Activated T-cell treated with anti-CD3 and anti-CD28 coated beads, Interleukin-2, amount 50 U/mL, for 48 hours (primary cell): ENCODE measurements around the gene INKA2.
A peak's percentile ranks its signal among the peaks of the same experiment; 100 is the strongest.

Source experiments
- DNase-seq, 2 experiments: peaks; one replicate each; pipeline ENCODE4 v3.0.0-alpha.2; 2020

INKA2 gene

DNA sequence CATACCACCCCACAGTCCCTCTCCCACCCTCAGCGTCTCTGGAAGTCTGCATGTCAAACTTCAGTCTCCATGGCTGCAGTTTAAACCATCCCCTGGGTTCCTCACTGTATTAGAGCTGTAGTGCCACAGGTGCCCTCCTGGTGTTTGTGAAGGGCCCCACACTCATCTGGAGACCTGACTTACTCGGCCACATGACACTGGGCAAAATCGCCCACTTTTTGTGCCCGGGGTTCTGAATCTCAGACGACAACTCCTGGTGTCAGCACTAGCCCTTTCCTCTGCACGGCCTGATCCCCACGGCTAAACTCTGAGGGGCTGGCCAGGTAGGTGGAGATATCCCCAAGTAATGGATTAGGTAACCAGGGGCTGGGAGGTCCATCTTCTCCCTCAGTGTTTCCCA lies 6.5 kb downstream of the INKA2 start:
- DNase-seq = peak in 1 of 2 experiments; percentile 6

DNA sequence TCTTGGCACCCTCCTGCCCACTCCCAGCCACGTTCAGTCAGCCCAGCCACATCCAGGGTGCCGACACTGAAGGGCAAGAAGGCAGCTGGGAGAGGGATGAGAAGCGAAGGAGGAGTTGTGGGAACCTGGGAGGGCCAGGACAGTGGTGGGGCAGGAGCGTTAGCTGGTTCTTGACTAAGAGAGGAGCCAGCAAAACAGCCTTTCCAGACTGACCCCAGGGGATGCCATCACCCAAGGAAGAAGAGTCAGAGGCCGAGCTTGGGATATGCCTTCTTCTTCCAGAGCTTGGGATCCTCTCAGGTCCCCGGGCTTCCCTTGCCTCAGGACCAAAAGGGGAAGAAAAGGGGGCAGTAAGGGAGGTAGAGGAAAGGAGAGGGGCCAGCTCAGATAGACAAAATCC lies 7.2 kb downstream of the INKA2 start:
- DNase-seq = peak in 1 of 2 experiments; percentile 7

DNA sequence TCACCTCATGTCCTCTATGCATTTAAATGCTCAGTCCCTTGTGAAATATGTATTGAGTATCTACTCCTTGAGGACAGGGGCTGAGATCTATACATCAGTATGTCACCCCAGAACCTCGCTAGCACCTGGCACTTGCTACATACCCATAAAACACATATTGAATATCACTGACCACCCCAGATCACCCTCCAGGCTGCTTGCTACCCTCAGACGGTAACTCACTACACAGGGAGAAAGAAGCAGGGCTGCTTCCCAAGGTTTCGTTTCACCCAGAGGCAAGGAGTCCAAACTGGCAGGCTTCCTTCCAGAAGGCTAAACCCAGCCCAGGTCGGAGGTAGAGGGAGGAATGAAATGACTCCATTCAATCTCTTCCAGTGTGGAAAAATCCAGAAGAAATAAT lies 8.5 kb downstream of the INKA2 start:
- peak in 1 of 2 experiments; percentile 5 for DNase-seq

GRCh38 chr1:111729946-111730681 lies 9.1 kb downstream of the INKA2 start:
- DNase-seq = peak in 1 of 2 experiments; percentile 15

DNA sequence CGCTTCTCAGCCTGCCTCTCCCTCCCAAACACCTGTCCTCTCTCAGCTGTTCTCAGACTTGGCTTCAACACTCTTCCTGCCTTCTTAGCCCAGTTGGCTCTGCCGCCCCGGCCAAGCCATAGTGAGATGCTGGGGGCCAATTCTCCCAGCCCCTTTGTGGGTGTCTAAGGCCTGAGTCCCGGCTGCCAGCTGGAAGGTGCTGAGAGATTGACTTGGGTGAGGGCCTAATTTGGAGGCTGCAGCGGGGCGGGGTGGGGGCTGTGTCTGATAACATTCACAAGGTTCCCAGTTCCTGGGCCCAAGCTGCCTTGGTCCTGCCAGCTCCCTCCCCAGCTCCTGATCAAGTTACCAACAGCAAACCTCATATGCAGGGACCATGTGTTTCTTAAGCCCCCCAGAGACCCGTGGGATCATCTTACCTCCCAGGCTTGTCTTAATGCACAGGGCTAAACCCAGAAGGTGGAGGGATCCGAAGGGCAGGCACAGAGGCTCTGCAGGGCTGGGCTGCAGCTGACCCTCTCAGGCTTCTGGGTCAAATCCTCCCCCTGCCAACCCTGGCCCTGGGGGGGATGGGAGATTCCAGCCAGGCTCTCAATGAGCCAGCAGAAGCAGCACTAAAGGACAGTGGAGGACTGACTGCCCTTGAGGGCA lies 9.8 kb downstream of the INKA2 start:
- DNase-seq = peak in 1 of 2 experiments; percentile 10

GRCh38 chr1:111727056-111727455 lies 12.1 kb downstream of the INKA2 start:
- DNase-seq = peak in 1 of 2 experiments; percentile 10

DNA sequence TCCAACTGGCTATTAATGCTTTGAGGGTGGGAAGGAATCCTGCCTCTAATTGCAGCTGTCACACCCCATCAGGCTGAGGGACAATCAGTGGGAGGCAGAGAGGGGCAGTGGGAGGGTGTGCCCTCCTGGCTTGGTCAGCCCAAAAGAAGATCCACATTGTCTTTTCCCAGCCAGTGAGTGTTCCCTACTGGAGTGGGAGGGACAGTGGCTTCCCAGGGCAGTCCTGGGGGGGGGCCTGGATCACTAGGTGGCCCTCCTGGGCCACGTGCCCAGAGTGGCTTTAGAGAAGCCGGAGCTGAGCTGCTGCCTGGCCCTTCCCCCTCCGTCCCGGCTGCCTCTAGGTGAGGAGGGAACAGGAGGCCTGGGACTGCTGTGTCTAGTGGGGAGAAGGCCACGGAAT lies 14.0 kb downstream of the INKA2 start:
- DNase-seq = peak in 1 of 2 experiments; percentile 6

DNA sequence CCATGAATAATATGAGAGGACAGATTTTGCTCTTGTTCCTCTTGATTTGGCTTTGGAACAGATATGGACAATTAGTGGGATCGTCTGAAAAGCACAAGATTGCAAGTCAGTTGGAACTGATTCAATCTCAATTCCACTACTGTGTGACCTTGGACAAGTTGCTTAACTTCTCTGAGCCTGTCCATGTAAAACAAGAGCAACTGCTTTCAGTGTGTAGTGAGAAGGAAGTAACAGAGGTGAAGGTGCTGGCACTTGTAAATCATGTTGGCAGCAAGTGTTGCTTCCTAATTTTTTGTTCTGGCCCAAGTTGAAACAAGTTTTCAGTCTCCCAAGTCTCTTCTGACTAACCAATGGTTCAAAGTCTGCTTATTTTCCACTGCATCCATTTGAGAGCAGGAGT lies 15.3 kb downstream of the INKA2 start:
- DNase-seq = peak in 1 of 2 experiments; percentile 1

GRCh38 chr1:111723091-111723806 lies 15.9 kb downstream of the INKA2 start:
- peak in 1 of 2 experiments; percentile 15 for DNase-seq

DNA sequence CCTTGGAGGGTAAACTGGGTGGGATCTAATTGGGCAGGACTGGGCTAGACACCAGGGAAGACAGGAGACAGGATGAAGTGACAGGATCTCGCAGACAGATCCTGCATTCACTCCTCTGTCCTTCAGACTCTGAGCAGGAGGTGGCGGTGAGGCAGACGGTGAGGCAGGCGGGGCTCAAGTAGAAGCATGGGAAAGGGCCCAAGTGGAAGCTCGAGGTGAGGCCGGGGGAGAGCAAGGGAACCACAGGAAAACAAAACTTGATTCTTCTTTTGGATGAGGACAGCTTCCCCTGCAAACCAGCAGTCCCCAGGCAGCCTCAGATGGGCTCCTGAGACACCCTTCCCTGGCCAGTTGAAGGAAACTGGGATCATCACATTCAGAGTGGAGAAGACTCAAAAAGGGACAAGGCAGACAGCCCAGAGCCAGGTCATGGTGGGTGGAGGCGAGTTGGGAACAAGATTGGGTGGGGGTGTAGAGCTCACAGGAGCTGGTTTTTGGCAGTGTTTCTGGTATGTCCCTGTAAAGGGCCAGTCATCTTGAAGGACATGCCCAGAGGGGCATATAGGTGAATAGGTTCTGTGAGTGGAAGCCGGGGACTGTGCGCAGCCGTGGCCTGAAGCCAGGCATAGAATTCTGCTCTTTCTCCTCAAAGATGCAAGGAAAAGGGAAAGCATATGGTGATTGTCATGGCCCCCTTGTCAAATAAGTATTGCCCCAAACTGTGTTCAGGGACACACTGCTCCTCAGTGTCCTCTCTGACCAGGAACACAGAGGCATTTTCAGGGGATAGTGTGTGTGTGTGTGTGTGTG lies 18.0 kb downstream of the INKA2 start:
- peak in 1 of 2 experiments; percentile 21 for DNase-seq

DNA sequence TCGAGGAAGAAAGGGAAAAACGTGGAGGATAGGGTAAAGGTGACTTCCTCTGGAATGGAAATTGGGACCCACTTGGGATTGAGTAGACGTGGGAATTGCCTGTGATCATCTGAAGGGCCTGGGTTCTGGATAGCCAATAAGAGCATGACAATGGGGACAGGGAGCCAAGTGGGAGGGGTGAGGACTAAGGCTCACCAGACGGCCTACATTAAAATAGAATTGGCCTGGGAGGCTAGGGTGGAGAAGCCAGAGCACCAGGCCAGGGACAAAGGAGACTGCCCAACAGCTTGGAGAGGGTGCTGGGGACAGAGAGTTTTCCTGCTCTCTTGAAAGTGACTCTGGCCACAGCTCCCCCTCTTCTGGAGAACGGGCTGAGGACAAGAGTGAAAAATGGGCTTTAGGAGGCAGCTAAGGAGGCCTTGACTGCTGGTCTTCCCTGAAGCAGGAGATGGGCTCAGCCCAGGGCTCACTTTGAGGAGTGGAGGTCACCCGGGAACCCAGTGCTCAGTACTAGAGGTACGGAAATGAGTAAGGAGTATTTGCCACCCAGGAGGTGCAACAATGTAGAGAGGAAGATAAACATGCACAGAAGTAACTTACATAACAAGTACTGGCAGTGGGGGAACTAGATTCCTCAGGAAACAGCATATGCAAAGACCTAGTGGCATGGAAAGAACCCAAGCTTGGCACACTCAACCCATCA lies 18.8 kb downstream of the INKA2 start:
- peak in 1 of 2 experiments; percentile 18 for DNase-seq

- DNase-seq = peak in 1 of 2 experiments; percentile 18
Observed at GRCh38 chr1:111719674-111720132, 19.5 kb downstream of the INKA2 start.

DNA sequence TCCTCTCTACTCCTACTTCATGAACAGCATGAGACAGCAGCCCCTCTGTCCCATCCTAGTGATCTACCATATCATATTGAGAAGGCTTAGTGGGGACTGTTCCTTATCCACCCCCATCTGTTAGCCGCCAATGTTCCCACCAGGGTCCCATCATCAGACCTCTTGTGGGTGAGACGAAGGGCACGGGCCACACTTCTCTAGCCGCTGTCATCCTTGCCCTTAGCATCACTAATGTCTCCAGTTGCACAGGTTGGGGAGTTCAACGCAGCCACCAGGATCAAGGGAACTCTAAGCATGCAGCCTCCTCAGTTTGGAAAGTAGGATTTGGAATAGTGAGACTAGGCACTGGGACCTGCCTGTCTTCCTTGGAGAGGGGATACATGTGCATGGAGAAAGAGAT lies 20.1 kb downstream of the INKA2 start:
- DNase-seq = peak in 1 of 2 experiments; percentile 22

DNA sequence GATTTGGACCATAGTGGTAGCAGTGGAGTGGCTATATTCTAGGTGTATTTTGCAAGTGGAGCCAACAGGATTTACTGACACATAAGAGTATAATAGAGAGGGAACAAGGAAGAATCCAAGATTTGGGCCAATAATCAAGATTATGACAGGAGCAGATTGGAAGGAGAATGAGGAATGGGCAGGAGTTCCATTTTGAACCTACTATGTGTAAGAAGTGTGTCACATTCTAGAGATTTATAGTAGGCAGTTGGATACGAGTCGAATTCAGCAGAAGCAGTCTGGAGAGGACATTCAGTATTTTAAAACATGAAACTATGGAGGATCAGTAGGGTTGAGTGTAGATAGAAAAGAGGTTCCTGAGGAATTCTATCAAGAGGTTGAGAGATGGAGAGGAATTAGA lies 21.7 kb downstream of the INKA2 start:
- DNase-seq = no peak

- no peak for DNase-seq
Observed at GRCh38 chr1:111716333-111716732, 22.9 kb downstream of the INKA2 start.

DNA sequence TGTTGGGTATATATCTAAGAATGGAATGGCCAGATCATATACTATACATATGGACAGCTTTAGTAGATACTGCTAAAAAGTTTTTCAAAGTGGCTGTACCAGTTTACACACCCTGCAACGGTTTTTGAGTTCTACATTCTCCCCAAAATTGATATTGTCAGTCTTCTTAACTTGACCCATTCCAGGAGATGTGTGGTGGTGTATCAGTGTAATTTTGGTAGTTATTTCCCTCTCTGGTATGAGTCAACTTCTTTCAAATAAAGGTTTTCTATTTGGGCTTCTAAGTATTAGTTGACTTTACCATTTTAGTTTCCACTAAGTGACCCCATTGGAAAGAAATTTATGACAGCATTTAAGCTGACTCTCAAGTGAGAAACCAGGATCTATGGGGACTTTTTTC lies 29.2 kb downstream of the INKA2 start:
- no peak for DNase-seq

DNA sequence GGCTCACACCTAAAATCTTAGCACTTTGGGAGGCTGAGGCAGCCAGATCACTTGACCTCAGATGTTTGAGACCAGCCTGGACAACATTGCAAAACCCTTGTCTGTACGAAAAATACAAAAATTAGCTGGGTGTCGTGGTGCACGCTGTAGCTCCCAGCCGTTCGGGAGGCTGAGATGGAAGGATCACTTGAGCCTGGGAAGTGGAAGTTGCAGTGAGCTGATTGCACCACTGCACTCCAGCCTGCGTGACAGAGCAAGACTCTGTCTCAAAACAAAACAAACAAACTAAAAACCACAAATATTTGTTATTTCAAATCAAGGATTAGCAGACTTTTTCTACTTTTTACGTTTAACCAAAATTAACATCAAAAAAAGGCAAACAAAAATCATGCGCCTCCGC lies 31.3 kb downstream of the INKA2 start:
- DNase-seq = no peak

DNA sequence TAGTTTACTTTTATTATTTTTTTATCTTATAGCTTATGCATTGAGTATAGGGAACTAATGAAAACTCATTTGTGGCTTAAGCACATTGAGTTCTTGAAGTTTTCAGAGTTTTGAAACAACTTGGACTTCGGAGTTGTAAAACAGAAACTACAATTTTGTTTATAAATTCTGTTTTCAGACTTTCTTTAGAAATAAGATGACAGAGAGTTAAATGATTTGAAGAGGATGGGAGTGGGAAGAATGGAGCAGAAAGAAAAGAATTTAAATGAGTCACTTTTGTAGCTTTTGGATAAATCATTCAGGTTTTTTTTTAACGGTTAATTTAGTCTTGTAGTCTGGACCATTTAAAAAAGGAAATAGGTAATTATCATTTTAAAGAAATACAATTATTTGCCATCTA lies 32.3 kb downstream of the INKA2 start:
- DNase-seq = no peak

DNA sequence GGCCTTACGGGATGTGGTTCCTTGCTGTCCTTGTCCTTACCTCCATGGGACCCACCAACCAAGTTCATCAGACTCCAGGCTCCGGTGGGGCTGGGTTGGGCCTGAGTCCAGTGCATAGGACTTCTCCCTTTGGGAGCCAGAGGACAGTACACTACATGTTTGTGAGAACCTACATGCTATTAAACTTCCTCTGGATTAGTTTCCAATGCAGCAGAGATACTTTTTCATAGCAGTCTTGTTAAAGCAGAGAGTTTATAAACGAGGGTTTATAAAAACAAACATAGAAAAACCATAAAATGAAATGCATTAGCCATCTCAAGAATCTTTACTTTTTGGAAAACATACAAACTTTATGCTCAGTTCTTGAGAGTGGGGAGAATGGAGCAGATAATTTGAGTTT lies 33.4 kb downstream of the INKA2 start:
- DNase-seq = no peak

- DNase-seq = no peak
Observed at GRCh38 chr1:111704776-111705175, 34.4 kb downstream of the INKA2 start.

DNA sequence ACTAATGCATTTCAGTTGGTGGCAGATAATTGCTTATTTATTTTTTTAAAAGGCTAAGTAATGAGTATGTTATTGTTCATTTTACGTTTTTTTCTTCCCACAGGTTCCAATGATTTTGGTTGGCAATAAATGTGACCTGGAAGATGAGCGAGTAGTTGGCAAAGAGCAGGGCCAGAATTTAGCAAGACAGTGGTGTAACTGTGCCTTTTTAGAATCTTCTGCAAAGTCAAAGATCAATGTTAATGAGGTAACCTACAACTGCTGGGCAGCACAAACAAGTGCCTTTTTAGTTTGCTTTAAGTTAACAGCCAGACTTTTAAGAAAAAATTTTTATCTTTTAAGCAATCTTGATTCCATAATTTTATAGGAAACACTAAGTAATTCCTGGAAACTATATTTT lies 35.0 kb downstream of the INKA2 start:
- no peak for DNase-seq

DNA sequence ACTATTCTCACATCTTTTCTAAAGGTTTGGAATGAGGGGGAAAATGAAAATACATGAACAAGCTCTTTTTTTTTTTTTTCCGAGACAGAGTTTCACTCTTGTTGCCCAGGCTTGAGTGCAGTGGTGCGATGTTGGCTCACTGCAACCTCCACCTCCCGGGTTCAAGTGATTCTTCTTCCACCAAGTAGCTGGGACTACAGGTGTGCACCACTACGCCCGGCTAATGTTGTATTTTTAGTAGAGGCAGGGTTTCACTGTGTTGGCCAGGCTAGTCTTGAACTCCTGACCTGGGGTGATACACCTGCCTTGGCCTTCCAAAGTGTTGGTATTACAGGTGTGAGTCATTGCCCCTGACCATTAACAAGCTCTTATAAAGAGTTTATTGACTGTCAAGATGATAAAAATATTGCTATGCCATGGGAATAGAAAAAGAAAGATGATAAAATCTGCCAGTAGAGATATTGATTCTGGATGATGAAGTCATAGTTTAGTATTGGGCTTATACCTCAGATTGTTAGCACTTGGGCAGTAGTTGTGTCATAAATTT lies 36.6 kb downstream of the INKA2 start:
- DNase-seq = no peak
